ENCODE measurements around the gene SLC1A1. TPM values are rescaled to one million over a fixed set of nuclear protein-coding genes. Genes with fewer than 3 reads are reported as not detected.

Gene SLC1A1
- total and polyA plus RNA-seq, 2 experiments from 2014 or later, result 34.6 to 47.6 TPM

- H3K79me2 ChIP-seq (ENCODE audit: insufficient read depth), result peaks cover 94% of the 10 kb centered on the region
- peaks cover 18% of the 10 kb centered on the region for H3F3A ChIP-seq (ENCODE audit: insufficient read depth)
- peak; percentile 82 for DNase-seq
- H3K4me1 ChIP-seq (ENCODE audit: insufficient read depth), result peaks cover 23% of the 10 kb centered on the region
- H3K9me2 ChIP-seq (ENCODE audit: insufficient read depth), result no peaks in the 10 kb centered on the region
- WGBS, 2 experiments (ENCODE audit: low coverage in 1 of 2, low lambda C conversion rate in 2 of 2, missing lambda C conversion rate in 2 of 2), result 3% methylated on average over 1 of the region's 1 CpG
- peak overlapping the region; percentile 66 for H3K27ac ChIP-seq
- H3K9ac ChIP-seq, result no peak overlapping the region; the same call in 1 of the 2 replicates
- no peaks in the 10 kb centered on the region for H3K36me3 ChIP-seq (ENCODE audit: low read depth)
- peak overlapping the region; percentile 57 for H3K4me2 ChIP-seq (ENCODE audit: unreplicated experiment)
- no peaks in the 10 kb centered on the region for H4K20me1 ChIP-seq (ENCODE audit: insufficient read depth)
- no peaks in the 10 kb centered on the region for H3K27me3 ChIP-seq (replicated peaks; ENCODE audit: insufficient read depth)
- in situ Hi-C loops (cut with MboI), result no loop called here
- no peak overlapping the region for H2AFZ ChIP-seq
- TF ChIP-seq EZH2phosphoT487 (IDR thresholded peaks at IDR 0.05; ENCODE audit: insufficient read depth, low read depth) (no peak), EZH2 (IDR thresholded peaks at IDR 0.05; ENCODE audit: insufficient read depth, poor library complexity, severe bottlenecking) (no peak)
- H3K4me3 ChIP-seq, result peak overlapping the region; percentile 15; the same call in 1 of the 2 replicates
- H3K9me3 ChIP-seq (ENCODE audit: low read depth), result no peaks in the 10 kb centered on the region
These were observed 7.6 kb downstream of the SLC1A1 start for GRCh38 chr9:4497855-4498254.

GRCh38 chr9:4499917-4500316 is 9.6 kb downstream of the SLC1A1 start:
- H3K79me2 ChIP-seq (ENCODE audit: insufficient read depth), result peaks cover 95% of the 10 kb centered on the region
- H3K4me1 ChIP-seq (ENCODE audit: insufficient read depth), result peaks cover 18% of the 10 kb centered on the region
- in situ Hi-C loops (cut with MboI), result no loop called here
- no peaks in the 10 kb centered on the region for H3K27me3 ChIP-seq (replicated peaks; ENCODE audit: insufficient read depth)
- no peak for TF ChIP-seq EZH2 (IDR thresholded peaks at IDR 0.05; ENCODE audit: insufficient read depth, poor library complexity, severe bottlenecking)
- TF ChIP-seq EZH2phosphoT487 (IDR thresholded peaks at IDR 0.05; ENCODE audit: insufficient read depth, low read depth), result no peak
- WGBS, 2 experiments (ENCODE audit: low coverage in 1 of 2, low lambda C conversion rate in 2 of 2, missing lambda C conversion rate in 2 of 2), result 87% methylated on average over 7 of the region's 7 CpGs
- H3K4me2 ChIP-seq (ENCODE audit: unreplicated experiment), result no peak overlapping the region
- H3K9me2 ChIP-seq (ENCODE audit: insufficient read depth), result no peaks in the 10 kb centered on the region
- H3K36me3 ChIP-seq (ENCODE audit: low read depth), result no peaks in the 10 kb centered on the region; the same call in 1 of the 2 replicates
- no peak overlapping the region for H2AFZ ChIP-seq
- H3K9ac ChIP-seq, result no peak overlapping the region
- H4K20me1 ChIP-seq (ENCODE audit: insufficient read depth), result no peaks in the 10 kb centered on the region
- no peak overlapping the region for H3K4me3 ChIP-seq
- no peaks in the 10 kb centered on the region for H3K9me3 ChIP-seq (ENCODE audit: low read depth)
- DNase-seq, result no peak
- H3K27ac ChIP-seq, result no peak overlapping the region
- peaks cover 13% of the 10 kb centered on the region for H3F3A ChIP-seq (ENCODE audit: insufficient read depth)

- Histone ChIP-seq H3K4me2 (ENCODE audit: unreplicated experiment) (no peak overlapping the region), H4K20me1 (ENCODE audit: insufficient read depth) (no peaks in the 10 kb centered on the region), H3K9me2 (ENCODE audit: insufficient read depth) (no peaks in the 10 kb centered on the region), H3K9ac (no peak overlapping the region), H3K9me3 (ENCODE audit: low read depth) (no peaks in the 10 kb centered on the region), H3K27me3 (replicated peaks; ENCODE audit: insufficient read depth) (no peaks in the 10 kb centered on the region), H3K79me2 (ENCODE audit: insufficient read depth) (peaks cover 95% of the 10 kb centered on the region), H3F3A (ENCODE audit: insufficient read depth) (peaks cover 14% of the 10 kb centered on the region), H2AFZ (no peak overlapping the region), H3K4me3 (no peak overlapping the region), H3K27ac (no peak overlapping the region), H3K36me3 (ENCODE audit: low read depth) (no peaks in the 10 kb centered on the region; the same call in 1 of the 2 replicates), H3K4me1 (ENCODE audit: insufficient read depth) (peaks cover 19% of the 10 kb centered on the region)
- TF ChIP-seq EZH2phosphoT487 (IDR thresholded peaks at IDR 0.05; ENCODE audit: insufficient read depth, low read depth) (no peak), EZH2 (IDR thresholded peaks at IDR 0.05; ENCODE audit: insufficient read depth, poor library complexity, severe bottlenecking) (no peak)
- no peak for DNase-seq
- in situ Hi-C loops (cut with MboI), result no loop called here
- 91 to 92% methylated on average over 5 of the region's 5 CpGs for WGBS, 2 experiments (ENCODE audit: low coverage in 1 of 2, low lambda C conversion rate in 2 of 2, missing lambda C conversion rate in 2 of 2)
These were observed 10.9 kb downstream of the SLC1A1 start for GRCh38 chr9:4501147-4501507.

- H3K27ac ChIP-seq, result no peak overlapping the region
- H3K4me1 ChIP-seq (ENCODE audit: insufficient read depth), result peaks cover 29% of the 10 kb centered on the region
- H3K27me3 ChIP-seq (replicated peaks; ENCODE audit: insufficient read depth), result no peaks in the 10 kb centered on the region
- WGBS, 2 experiments (ENCODE audit: low coverage in 1 of 2, low lambda C conversion rate in 2 of 2, missing lambda C conversion rate in 2 of 2), result 75 to 90% methylated on average over 1 of the region's 1 CpG
- H3K36me3 ChIP-seq (ENCODE audit: low read depth), result no peaks in the 10 kb centered on the region; the same call in 1 of the 2 replicates
- no peaks in the 10 kb centered on the region for H4K20me1 ChIP-seq (ENCODE audit: insufficient read depth)
- in situ Hi-C loops (cut with MboI), result no loop called here
- H3F3A ChIP-seq (ENCODE audit: insufficient read depth), result peaks cover 23% of the 10 kb centered on the region
- TF ChIP-seq EZH2 (IDR thresholded peaks at IDR 0.05; ENCODE audit: insufficient read depth, poor library complexity, severe bottlenecking) (no peak), EZH2phosphoT487 (IDR thresholded peaks at IDR 0.05; ENCODE audit: insufficient read depth, low read depth) (no peak)
- H3K79me2 ChIP-seq (ENCODE audit: insufficient read depth), result peaks cover 90% of the 10 kb centered on the region
- H3K4me2 ChIP-seq (ENCODE audit: unreplicated experiment), result no peak overlapping the region
- H3K9ac ChIP-seq, result no peak overlapping the region
- DNase-seq, result no peak
- H3K4me3 ChIP-seq, result no peak overlapping the region
- H2AFZ ChIP-seq, result no peak overlapping the region
- no peaks in the 10 kb centered on the region for H3K9me3 ChIP-seq (ENCODE audit: low read depth)
- no peaks in the 10 kb centered on the region for H3K9me2 ChIP-seq (ENCODE audit: insufficient read depth)
These were observed 12.2 kb downstream of the SLC1A1 start for GRCh38 chr9:4502444-4502843.

GRCh38 chr9:4503103-4503502 is 12.8 kb downstream of the SLC1A1 start:
- Histone ChIP-seq H4K20me1 (ENCODE audit: insufficient read depth) (no peaks in the 10 kb centered on the region), H3K4me3 (no peak overlapping the region), H3K4me1 (ENCODE audit: insufficient read depth) (peaks cover 30% of the 10 kb centered on the region), H3K4me2 (ENCODE audit: unreplicated experiment) (no peak overlapping the region), H2AFZ (no peak overlapping the region), H3K27ac (no peak overlapping the region), H3K36me3 (ENCODE audit: low read depth) (no peaks in the 10 kb centered on the region; the same call in 1 of the 2 replicates), H3K79me2 (ENCODE audit: insufficient read depth) (peaks cover 86% of the 10 kb centered on the region), H3F3A (ENCODE audit: insufficient read depth) (peaks cover 24% of the 10 kb centered on the region), H3K9ac (no peak overlapping the region), H3K9me3 (ENCODE audit: low read depth) (no peaks in the 10 kb centered on the region), H3K9me2 (ENCODE audit: insufficient read depth) (no peaks in the 10 kb centered on the region), H3K27me3 (replicated peaks; ENCODE audit: insufficient read depth) (no peaks in the 10 kb centered on the region)
- in situ Hi-C loops (cut with MboI), result no loop called here
- DNase-seq, result no peak
- TF ChIP-seq EZH2 (IDR thresholded peaks at IDR 0.05; ENCODE audit: insufficient read depth, poor library complexity, severe bottlenecking), result no peak
- TF ChIP-seq EZH2phosphoT487 (IDR thresholded peaks at IDR 0.05; ENCODE audit: insufficient read depth, low read depth), result no peak
- WGBS, 2 experiments (ENCODE audit: low coverage in 1 of 2, low lambda C conversion rate in 2 of 2, missing lambda C conversion rate in 2 of 2), result 82% methylated on average over 2 of the region's 2 CpGs

Data from GM23248 (cell line).